Loucy (cell line): Measurements from ENCODE around the gene PPIE.

Experiments used
- H2AFZ ChIP-seq: fragments of 200-600 bp; sonication (generic); 2 replicates; pipeline ENCODE4 v1.6.0; 2016; ENCODE audit warnings: antibody characterized with exemption, mild to moderate bottlenecking, low read length, moderate library complexity
- H3F3A ChIP-seq: fragments of 200-600 bp; 2 replicates; pipeline ENCODE4 v1.6.0; 2016; ENCODE audit warnings: antibody characterized with exemption, low read depth, mild to moderate bottlenecking
- H3K27me3 ChIP-seq: fragments of 200-600 bp; sonication (generic); 2 replicates; pipeline ENCODE4 v1.6.1; 2014; ENCODE audit warnings: low read length, mild to moderate bottlenecking; ENCODE audit not compliant: insufficient read depth, poor library complexity, severe bottlenecking
- H3K36me3 ChIP-seq: fragments of 200-600 bp; sonication (generic); 2 replicates; pipeline ENCODE4 v1.6.1; 2016; ENCODE audit warnings: low read length; ENCODE audit not compliant: insufficient read depth
- H3K4me1 ChIP-seq: fragments of 200-600 bp; sonication (generic); 2 replicates; pipeline ENCODE4 v1.5.1; 2014; ENCODE audit warnings: low read length, mild to moderate bottlenecking; ENCODE audit not compliant: insufficient read depth, poor library complexity, severe bottlenecking
- H3K4me2 ChIP-seq: fragments of 200-600 bp; sonication (generic); 2 replicates; pipeline ENCODE4 v1.6.0; 2014; ENCODE audit warnings: antibody characterized with exemption, low read length, low read depth, mild to moderate bottlenecking; ENCODE audit not compliant: poor library complexity, severe bottlenecking
- H3K4me3 ChIP-seq: fragments of 200-600 bp; sonication (generic); 2 replicates; pipeline ENCODE4 v1.5.1; 2014; ENCODE audit warnings: low read length, mild to moderate bottlenecking, mixed read lengths; ENCODE audit not compliant: poor library complexity, severe bottlenecking
- H3K79me2 ChIP-seq: fragments of 200-600 bp; sonication (generic); 2 replicates; pipeline ENCODE4 v1.6.1; 2014; ENCODE audit warnings: low read length; ENCODE audit not compliant: insufficient read depth
- H3K9ac ChIP-seq: fragments of 200-600 bp; sonication (generic); 2 replicates; pipeline ENCODE4 v1.6.0; 2014; ENCODE audit warnings: mild to moderate bottlenecking, low read depth, low read length, moderate library complexity; ENCODE audit not compliant: poor library complexity, severe bottlenecking
- H3K9me2 ChIP-seq: fragments of 200-600 bp; sonication (generic); replicated peaks from 2 replicates; pipeline ENCODE4 v1.6.1; 2016; ENCODE audit warnings: low read depth, low read length, mixed read lengths
- H3K9me3 ChIP-seq: fragments of 200-600 bp; sonication (generic); 2 replicates; pipeline ENCODE4 v1.6.1; 2014; ENCODE audit warnings: mild to moderate bottlenecking, antibody characterized with exemption, low read length, low read depth; ENCODE audit not compliant: insufficient read depth
- H4K20me1 ChIP-seq: fragments of 200-600 bp; sonication (generic); 2 replicates; pipeline ENCODE4 v1.6.0; 2014; ENCODE audit warnings: antibody characterized with exemption, low read length, mild to moderate bottlenecking; ENCODE audit not compliant: insufficient read depth, poor library complexity, severe bottlenecking
- EZH2phosphoT487 ChIP-seq: fragments of 200-600 bp; IDR thresholded peaks from 2 replicates; pipeline ENCODE4 v1.6.1; 2018; ENCODE audit warnings: antibody characterized with exemption, mild to moderate bottlenecking, moderate library complexity, borderline replicate concordance
- TF ChIP-seq, protein P1 (sequence below): fragments of 200-600 bp; sonication (generic); conservative IDR thresholded peaks from 2 replicates; pipeline ENCODE4 v1.5.1; 2014; ENCODE audit warnings: mild to moderate bottlenecking, antibody characterized with exemption, low read length

Gene PPIE

DNA sequence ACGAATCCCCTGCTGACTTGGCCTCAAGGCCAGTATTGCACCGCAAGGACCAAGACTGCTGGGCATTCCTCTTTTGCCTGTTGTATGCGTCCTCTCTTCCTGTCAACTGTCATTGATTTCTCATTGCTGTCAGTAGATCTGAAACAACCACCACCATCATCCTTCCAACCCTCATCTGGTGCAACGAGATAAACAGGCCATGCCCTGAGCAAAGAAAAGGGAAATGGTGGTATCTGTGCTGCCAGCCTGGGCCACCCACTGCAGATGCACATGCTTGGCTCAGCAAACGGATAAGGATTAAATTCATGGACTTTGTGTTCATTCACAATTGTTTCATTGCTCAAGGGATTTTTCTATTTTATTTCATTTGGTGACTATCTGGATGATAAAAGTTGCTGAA, 18.8 kb downstream of the PPIE start:
- Histone ChIP-seq H3F3A (no peaks in the 10 kb centered on the region), H3K9me3 (no peaks in the 10 kb centered on the region), H3K9me2 (no peaks in the 10 kb centered on the region), H3K9ac (no peak overlapping the region), H2AFZ (no peak overlapping the region), H3K36me3 (peaks cover 18% of the 10 kb centered on the region; the same call in 1 of the 2 replicates), H3K4me3 (no peak overlapping the region), H3K79me2 (no peaks in the 10 kb centered on the region), H3K4me1 (no peaks in the 10 kb centered on the region), H3K27me3 (no peaks in the 10 kb centered on the region), H3K4me2 (no peak overlapping the region), H4K20me1 (no peaks in the 10 kb centered on the region)
- TF ChIP-seq, protein P1, sequence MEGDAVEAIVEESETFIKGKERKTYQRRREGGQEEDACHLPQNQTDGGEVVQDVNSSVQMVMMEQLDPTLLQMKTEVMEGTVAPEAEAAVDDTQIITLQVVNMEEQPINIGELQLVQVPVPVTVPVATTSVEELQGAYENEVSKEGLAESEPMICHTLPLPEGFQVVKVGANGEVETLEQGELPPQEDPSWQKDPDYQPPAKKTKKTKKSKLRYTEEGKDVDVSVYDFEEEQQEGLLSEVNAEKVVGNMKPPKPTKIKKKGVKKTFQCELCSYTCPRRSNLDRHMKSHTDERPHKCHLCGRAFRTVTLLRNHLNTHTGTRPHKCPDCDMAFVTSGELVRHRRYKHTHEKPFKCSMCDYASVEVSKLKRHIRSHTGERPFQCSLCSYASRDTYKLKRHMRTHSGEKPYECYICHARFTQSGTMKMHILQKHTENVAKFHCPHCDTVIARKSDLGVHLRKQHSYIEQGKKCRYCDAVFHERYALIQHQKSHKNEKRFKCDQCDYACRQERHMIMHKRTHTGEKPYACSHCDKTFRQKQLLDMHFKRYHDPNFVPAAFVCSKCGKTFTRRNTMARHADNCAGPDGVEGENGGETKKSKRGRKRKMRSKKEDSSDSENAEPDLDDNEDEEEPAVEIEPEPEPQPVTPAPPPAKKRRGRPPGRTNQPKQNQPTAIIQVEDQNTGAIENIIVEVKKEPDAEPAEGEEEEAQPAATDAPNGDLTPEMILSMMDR, result no peak
- no peak for TF ChIP-seq EZH2phosphoT487

DNA sequence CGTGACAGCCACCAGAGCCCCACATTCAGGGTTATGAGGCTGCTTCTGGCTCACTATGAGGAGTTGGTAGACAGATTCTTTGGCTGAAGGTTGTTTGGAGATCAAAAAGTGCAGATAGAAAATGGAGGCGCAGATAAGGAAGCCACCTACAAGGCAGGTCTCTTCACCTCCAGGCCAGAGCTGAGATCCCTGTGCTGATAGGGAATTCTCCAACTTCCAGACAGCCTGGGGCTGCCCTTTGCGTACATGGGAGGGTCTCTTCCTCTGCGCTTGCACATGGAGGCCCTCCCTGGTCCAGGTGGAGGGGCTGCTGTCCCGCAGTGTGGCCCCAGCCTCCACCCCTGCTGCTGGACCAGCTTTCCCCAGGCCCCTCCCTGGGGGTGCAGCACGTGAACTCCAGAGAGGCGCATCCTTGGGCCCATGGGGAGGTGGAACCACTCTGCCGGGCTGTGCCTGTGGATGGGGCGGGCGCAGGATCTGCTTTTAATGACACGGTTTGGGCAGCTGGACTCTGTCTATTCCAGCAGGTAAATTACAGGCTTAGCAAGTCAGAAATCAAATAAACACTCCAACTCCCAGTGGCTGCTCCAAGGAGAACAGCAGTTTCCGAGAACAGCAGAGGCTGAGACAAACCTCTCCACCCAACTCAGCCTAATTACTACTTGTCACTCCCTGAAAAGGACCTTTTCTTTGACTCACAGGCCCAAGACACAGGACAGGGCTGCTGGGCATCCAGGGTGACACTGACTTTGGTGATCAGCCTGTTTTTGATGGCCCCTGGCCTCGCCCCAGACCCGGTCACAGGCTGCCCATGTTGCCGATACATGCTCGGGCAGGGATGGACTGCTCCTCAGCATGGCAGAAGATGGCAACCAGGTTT, 20.1 kb downstream of the PPIE start:
- Histone ChIP-seq H3K9me3 (no peaks in the 10 kb centered on the region), H3K4me2 (no peak overlapping the region), H2AFZ (no peak overlapping the region), H3K27me3 (no peaks in the 10 kb centered on the region), H3F3A (no peaks in the 10 kb centered on the region), H4K20me1 (no peaks in the 10 kb centered on the region), H3K36me3 (peaks cover 6% of the 10 kb centered on the region; the same call in 1 of the 2 replicates), H3K4me3 (no peak overlapping the region), H3K9me2 (no peaks in the 10 kb centered on the region), H3K4me1 (no peaks in the 10 kb centered on the region), H3K9ac (no peak overlapping the region), H3K79me2 (no peaks in the 10 kb centered on the region)
- TF ChIP-seq EZH2phosphoT487, result no peak
- TF ChIP-seq, protein P1, result no peak

DNA sequence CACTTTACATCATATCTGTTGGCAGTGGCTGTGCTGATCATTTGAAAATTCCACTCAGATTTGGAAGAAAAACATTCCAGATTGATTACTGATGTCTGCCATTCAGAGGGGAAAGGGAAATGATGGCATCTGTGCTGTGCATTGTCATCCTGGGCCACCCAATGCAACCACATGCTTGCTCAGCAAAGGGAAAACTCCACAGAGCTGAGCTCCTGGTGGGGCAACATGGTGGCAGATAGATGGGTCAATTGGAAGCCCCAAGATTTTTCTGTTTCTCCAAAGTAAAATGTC, 20.7 kb downstream of the PPIE start:
- Histone ChIP-seq H3K4me2 (no peak overlapping the region), H3K27me3 (no peaks in the 10 kb centered on the region), H3K4me1 (no peaks in the 10 kb centered on the region), H3K9ac (no peak overlapping the region), H3K4me3 (no peak overlapping the region), H3K9me3 (no peaks in the 10 kb centered on the region), H3F3A (no peaks in the 10 kb centered on the region), H3K79me2 (no peaks in the 10 kb centered on the region), H3K36me3 (peaks cover 6% of the 10 kb centered on the region; the same call in 1 of the 2 replicates), H3K9me2 (no peaks in the 10 kb centered on the region), H4K20me1 (no peaks in the 10 kb centered on the region), H2AFZ (no peak overlapping the region)
- TF ChIP-seq, protein P1, result no peak
- no peak for TF ChIP-seq EZH2phosphoT487
